ENCODE results near the gene RET. TPM values are rescaled to one million over a fixed set of nuclear protein-coding genes. Genes with fewer than 3 reads are reported as not detected.

The RET gene
- total and polyA plus RNA-seq, 2 of the 13 experiments (the other 11 are each of a cell fraction or from before 2014, with no cell fraction given) = 0.02 TPM; not detected in 1

DNA sequence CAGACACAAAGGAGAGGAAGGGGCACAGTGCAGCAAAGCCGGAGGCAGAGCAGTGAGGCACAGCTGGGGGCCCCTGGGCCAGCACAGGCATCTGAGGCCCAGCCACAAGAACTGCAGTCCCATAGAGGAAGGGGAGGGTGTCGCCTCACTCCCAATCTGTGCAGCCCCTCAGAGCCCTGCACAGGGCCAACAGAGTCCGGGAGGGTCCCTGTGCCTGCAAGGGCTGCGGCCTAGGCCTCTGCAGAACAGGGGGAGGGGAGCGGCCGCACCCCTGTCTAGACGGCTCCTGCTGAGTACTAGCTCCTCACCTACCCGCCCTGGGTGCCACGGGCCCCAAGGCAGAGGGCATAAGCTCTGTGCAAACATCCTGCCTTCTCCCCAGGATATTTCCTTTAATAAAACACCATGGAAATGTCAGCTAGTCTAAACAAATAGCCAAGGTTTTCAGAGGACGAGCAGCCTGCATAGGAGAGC is 32.4 kb upstream of the RET start:
- Histone ChIP-seq H3K4me3 (replicated peaks in 1 of 3; ENCODE audit: insufficient read depth in 1 of 3, low read depth in 2 of 3, low read length in 3 of 3) (no peak overlapping the region), H3K79me2 (ENCODE audit: insufficient read depth, low read length) (no peaks in the 10 kb centered on the region), H3K4me2 (ENCODE audit: low read depth, low read length) (no peak overlapping the region), H4K20me1 (ENCODE audit: insufficient read depth, low read length) (no peaks in the 10 kb centered on the region), H2AFZ (ENCODE audit: low read length) (no peak overlapping the region), H3K27me3 (ENCODE audit: control insufficient read depth in 1 of 2, insufficient read depth in 2 of 2, low read length in 2 of 2) (peaks cover 6 to 24% of the 10 kb centered on the region in 2 experiments; a peak in 3 of 5 replicates), H3K36me3 (replicated peaks in 1 of 2; ENCODE audit: control insufficient read depth in 1 of 2, insufficient read depth in 2 of 2, low read length in 2 of 2) (no peaks in the 10 kb centered on the region), H3K9ac (ENCODE audit: insufficient read depth, low read depth, low read length) (no peak overlapping the region), H3K4me1 (ENCODE audit: insufficient read depth, low read length) (no peaks in the 10 kb centered on the region), H3K9me3 (ENCODE audit: low read length) (no peaks in the 10 kb centered on the region), H3K27ac (ENCODE audit: extremely low read length, insufficient read depth, low read length) (no peak overlapping the region)
- in situ Hi-C loops (cut with HindIII; ENCODE audit: extremely low pct_ligation_motif_present, low pct_unique_long_range_greater_than_20kb) = no loop called here
- CTCF ChIA-PET (ENCODE audit: low intra/inter-chr PET ratio, low total read pairs) = no interaction called here
- POLR2A ChIA-PET = no interaction called here
- peak; percentile 6; the same call in 2 of the 3 replicates for ATAC-seq
- DNase-seq (ENCODE audit: low spot score) = no peak
- intact Hi-C loops (cut with micrococcal nuclease; ENCODE audit: unreplicated experiment) = no loop called here
- WGBS (ENCODE audit: low lambda C conversion rate) = 29% methylated on average over 2 of the region's 10 CpGs
- no peak for FAIRE-seq
- no TSS peak for BruUV-seq (replicated peaks)
- TF ChIP-seq, protein P1, sequence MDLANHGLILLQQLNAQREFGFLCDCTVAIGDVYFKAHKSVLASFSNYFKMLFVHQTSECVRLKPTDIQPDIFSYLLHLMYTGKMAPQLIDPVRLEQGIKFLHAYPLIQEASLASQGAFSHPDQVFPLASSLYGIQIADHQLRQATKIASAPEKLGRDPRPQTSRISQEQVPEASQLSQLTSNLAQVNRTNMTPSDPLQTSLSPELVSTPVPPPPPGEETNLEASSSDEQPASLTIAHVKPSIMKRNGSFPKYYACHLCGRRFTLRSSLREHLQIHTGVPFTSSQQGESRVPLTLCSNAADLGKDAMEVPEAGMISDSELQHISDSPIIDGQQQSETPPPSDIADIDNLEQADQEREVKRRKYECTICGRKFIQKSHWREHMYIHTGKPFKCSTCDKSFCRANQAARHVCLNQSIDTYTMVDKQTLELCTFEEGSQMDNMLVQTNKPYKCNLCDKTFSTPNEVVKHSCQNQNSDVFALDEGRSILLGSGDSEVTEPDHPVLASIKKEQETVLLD (CRISPR knock-in tag; IDR thresholded peaks at IDR 0.05; ENCODE audit: low read depth) = no peak
- TF ChIP-seq ZFP36L1 (CRISPR knock-in tag; IDR thresholded peaks at IDR 0.05) = no peak
- TF ChIP-seq SOX13 (IDR thresholded peaks at IDR 0.05) = no peak
- TF ChIP-seq SOX13 (CRISPR knock-in tag; conservative IDR thresholded peaks at IDR 0.05 in 1 of 2, IDR thresholded peaks at IDR 0.05 in 1 of 2) = no peak
- TF ChIP-seq, protein P2, sequence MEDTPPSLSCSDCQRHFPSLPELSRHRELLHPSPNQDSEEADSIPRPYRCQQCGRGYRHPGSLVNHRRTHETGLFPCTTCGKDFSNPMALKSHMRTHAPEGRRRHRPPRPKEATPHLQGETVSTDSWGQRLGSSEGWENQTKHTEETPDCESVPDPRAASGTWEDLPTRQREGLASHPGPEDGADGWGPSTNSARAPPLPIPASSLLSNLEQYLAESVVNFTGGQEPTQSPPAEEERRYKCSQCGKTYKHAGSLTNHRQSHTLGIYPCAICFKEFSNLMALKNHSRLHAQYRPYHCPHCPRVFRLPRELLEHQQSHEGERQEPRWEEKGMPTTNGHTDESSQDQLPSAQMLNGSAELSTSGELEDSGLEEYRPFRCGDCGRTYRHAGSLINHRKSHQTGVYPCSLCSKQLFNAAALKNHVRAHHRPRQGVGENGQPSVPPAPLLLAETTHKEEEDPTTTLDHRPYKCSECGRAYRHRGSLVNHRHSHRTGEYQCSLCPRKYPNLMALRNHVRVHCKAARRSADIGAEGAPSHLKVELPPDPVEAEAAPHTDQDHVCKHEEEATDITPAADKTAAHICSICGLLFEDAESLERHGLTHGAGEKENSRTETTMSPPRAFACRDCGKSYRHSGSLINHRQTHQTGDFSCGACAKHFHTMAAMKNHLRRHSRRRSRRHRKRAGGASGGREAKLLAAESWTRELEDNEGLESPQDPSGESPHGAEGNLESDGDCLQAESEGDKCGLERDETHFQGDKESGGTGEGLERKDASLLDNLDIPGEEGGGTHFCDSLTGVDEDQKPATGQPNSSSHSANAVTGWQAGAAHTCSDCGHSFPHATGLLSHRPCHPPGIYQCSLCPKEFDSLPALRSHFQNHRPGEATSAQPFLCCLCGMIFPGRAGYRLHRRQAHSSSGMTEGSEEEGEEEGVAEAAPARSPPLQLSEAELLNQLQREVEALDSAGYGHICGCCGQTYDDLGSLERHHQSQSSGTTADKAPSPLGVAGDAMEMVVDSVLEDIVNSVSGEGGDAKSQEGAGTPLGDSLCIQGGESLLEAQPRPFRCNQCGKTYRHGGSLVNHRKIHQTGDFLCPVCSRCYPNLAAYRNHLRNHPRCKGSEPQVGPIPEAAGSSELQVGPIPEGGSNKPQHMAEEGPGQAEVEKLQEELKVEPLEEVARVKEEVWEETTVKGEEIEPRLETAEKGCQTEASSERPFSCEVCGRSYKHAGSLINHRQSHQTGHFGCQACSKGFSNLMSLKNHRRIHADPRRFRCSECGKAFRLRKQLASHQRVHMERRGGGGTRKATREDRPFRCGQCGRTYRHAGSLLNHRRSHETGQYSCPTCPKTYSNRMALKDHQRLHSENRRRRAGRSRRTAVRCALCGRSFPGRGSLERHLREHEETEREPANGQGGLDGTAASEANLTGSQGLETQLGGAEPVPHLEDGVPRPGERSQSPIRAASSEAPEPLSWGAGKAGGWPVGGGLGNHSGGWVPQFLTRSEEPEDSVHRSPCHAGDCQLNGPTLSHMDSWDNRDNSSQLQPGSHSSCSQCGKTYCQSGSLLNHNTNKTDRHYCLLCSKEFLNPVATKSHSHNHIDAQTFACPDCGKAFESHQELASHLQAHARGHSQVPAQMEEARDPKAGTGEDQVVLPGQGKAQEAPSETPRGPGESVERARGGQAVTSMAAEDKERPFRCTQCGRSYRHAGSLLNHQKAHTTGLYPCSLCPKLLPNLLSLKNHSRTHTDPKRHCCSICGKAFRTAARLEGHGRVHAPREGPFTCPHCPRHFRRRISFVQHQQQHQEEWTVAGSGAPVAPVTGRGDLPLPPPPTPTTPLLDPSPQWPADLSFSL (CRISPR knock-in tag; IDR thresholded peaks at IDR 0.05) = no peak
- TF ChIP-seq KAT7 (CRISPR knock-in tag; IDR thresholded peaks at IDR 0.05; ENCODE audit: borderline replicate concordance) = no peak
- no peak for TF ChIP-seq PCBP2 (optimal IDR thresholded peaks at IDR 0.05; ENCODE audit: low read depth, low read length, poor library complexity, severe bottlenecking)
- TF ChIP-seq, protein P3, sequence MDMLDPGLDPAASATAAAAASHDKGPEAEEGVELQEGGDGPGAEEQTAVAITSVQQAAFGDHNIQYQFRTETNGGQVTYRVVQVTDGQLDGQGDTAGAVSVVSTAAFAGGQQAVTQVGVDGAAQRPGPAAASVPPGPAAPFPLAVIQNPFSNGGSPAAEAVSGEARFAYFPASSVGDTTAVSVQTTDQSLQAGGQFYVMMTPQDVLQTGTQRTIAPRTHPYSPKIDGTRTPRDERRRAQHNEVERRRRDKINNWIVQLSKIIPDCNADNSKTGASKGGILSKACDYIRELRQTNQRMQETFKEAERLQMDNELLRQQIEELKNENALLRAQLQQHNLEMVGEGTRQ (IDR thresholded peaks at IDR 0.05; ENCODE audit: low read depth, low read length) = no peak
- TF ChIP-seq, protein P3 (CRISPR knock-in tag; IDR thresholded peaks at IDR 0.05; ENCODE audit: borderline replicate concordance) = no peak
- no peak for TF ChIP-seq HNRNPK (IDR thresholded peaks at IDR 0.05; ENCODE audit: low read depth, low read length, poor library complexity, severe bottlenecking)
- no peak for TF ChIP-seq MAZ (IDR thresholded peaks at IDR 0.05; ENCODE audit: borderline replicate concordance, low read depth, low read length)
- TF ChIP-seq MAZ (CRISPR knock-in tag; IDR thresholded peaks at IDR 0.05; ENCODE audit: low read depth) = no peak
- TF ChIP-seq SOX6 (IDR thresholded peaks at IDR 0.05) = no peak
- no peak for TF ChIP-seq SOX6 (CRISPR knock-in tag; IDR thresholded peaks at IDR 0.05)
- no peak for TF ChIP-seq NFATC3 (CRISPR knock-in tag; IDR thresholded peaks at IDR 0.05)
- TF ChIP-seq MIER3 (CRISPR knock-in tag; IDR thresholded peaks at IDR 0.05; ENCODE audit: borderline replicate concordance) = no peak

All from HepG2 (cell line).